ENCODE data around the gene TUBA3C. TPM values are rescaled to one million over a fixed set of nuclear protein-coding genes. Genes with fewer than 3 reads are reported as not detected.

Gene TUBA3C
- total and polyA plus RNA-seq, 2 experiments from 2014 or later: not detected

DNA sequence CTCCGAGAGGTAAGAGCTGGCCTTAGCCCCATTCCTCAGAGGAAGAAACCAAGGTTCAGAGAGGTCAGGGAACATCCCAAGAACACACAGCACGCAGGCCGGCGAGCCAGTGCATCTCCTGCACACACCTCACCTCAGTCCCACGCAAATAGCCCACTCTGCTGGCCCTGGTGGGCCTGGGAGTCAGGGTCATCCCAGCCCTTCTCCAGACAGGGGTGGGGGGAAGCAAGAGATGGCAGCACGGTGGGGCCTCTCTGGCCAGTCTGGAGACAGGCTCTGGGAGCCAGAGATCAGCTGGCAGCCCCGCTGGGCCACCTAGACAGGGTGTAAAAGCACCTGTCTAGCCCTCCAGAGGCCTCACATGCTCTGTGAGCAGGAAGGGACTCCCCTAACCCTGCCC lies 26.8 kb downstream of the TUBA3C start:
- Histone ChIP-seq H2AFZ (no peak overlapping the region), H3K4me1 (ENCODE audit: insufficient read depth) (no peaks in the 10 kb centered on the region), H3K36me3 (ENCODE audit: insufficient read depth) (no peaks in the 10 kb centered on the region), H3K27ac (ENCODE audit: low read depth) (no peak overlapping the region), H4K20me1 (replicated peaks; ENCODE audit: insufficient read depth) (no peaks in the 10 kb centered on the region), H3K9me2 (ENCODE audit: insufficient read depth) (no peaks in the 10 kb centered on the region), H3K79me2 (replicated peaks; ENCODE audit: insufficient read depth) (no peaks in the 10 kb centered on the region), H3K4me3 (no peak overlapping the region), H3K4me2 (no peak overlapping the region), H3K27me3 (ENCODE audit: insufficient read depth) (no peaks in the 10 kb centered on the region), H3F3A (replicated peaks; ENCODE audit: low read depth) (no peaks in the 10 kb centered on the region)
- DNase-seq (ENCODE audit: low spot score) (no peak), ATAC-seq (no peak)
- no peak overlapping the region for H3K27ac Mint-ChIP-seq
- H3K36me3 Mint-ChIP-seq (ENCODE audit: low read depth): peaks cover 48% of the 10 kb centered on the region
- peaks cover 97% of the 10 kb centered on the region for H3K9me3 Mint-ChIP-seq
- no peaks in the 10 kb centered on the region; the same call in 2 of the 3 replicates for H3K4me1 Mint-ChIP-seq
- H3K4me3 Mint-ChIP-seq: no peak overlapping the region
- H3K27me3 Mint-ChIP-seq (ENCODE audit: insufficient read depth, low read depth, poor library complexity): peaks cover 12% of the 10 kb centered on the region
- TF ChIP-seq, protein P1, sequence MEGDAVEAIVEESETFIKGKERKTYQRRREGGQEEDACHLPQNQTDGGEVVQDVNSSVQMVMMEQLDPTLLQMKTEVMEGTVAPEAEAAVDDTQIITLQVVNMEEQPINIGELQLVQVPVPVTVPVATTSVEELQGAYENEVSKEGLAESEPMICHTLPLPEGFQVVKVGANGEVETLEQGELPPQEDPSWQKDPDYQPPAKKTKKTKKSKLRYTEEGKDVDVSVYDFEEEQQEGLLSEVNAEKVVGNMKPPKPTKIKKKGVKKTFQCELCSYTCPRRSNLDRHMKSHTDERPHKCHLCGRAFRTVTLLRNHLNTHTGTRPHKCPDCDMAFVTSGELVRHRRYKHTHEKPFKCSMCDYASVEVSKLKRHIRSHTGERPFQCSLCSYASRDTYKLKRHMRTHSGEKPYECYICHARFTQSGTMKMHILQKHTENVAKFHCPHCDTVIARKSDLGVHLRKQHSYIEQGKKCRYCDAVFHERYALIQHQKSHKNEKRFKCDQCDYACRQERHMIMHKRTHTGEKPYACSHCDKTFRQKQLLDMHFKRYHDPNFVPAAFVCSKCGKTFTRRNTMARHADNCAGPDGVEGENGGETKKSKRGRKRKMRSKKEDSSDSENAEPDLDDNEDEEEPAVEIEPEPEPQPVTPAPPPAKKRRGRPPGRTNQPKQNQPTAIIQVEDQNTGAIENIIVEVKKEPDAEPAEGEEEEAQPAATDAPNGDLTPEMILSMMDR (conservative IDR thresholded peaks at IDR 0.05; ENCODE audit: low read depth in 2 of 2): no peak
- TF ChIP-seq NANOG (IDR thresholded peaks at IDR 0.05; ENCODE audit: borderline replicate concordance): no peak

DNA sequence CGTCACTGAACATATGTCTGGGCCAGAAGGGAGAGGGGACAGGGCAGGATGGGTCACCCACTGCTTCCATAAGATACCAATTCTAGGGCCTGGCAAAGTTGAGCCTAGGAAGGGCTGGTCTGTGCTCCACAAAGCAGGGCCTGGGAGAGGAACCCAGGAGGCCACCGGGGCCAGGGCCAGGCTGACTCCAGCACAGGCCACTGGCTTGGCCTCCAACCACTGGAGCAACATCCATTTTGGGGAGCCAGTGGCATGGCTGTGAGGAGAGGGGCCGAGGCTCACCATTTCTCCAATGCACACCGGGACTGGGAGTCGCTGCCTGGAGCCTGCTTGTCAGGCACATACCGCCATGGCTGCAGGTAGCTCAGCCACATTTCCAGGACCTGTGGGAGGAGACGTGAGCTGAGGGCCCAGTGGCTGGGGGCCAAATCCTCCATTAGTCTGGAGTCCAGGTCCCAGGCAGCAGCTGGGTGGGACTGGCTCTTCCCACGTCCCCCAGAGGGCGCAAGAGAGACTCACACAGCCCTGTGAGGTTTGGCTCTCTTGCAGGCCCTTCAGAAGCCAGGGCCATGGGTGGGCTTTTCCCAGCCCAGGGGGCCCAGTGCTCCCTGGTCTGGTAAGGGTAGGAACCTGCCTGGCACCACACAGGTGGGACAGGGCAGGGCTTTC lies 27.7 kb downstream of the TUBA3C start:
- H3K27me3 Mint-ChIP-seq (ENCODE audit: insufficient read depth, low read depth, poor library complexity): peaks cover 12% of the 10 kb centered on the region
- TF ChIP-seq, protein P1 (conservative IDR thresholded peaks at IDR 0.05; ENCODE audit: low read depth in 2 of 2): no peak
- TF ChIP-seq, protein P2, sequence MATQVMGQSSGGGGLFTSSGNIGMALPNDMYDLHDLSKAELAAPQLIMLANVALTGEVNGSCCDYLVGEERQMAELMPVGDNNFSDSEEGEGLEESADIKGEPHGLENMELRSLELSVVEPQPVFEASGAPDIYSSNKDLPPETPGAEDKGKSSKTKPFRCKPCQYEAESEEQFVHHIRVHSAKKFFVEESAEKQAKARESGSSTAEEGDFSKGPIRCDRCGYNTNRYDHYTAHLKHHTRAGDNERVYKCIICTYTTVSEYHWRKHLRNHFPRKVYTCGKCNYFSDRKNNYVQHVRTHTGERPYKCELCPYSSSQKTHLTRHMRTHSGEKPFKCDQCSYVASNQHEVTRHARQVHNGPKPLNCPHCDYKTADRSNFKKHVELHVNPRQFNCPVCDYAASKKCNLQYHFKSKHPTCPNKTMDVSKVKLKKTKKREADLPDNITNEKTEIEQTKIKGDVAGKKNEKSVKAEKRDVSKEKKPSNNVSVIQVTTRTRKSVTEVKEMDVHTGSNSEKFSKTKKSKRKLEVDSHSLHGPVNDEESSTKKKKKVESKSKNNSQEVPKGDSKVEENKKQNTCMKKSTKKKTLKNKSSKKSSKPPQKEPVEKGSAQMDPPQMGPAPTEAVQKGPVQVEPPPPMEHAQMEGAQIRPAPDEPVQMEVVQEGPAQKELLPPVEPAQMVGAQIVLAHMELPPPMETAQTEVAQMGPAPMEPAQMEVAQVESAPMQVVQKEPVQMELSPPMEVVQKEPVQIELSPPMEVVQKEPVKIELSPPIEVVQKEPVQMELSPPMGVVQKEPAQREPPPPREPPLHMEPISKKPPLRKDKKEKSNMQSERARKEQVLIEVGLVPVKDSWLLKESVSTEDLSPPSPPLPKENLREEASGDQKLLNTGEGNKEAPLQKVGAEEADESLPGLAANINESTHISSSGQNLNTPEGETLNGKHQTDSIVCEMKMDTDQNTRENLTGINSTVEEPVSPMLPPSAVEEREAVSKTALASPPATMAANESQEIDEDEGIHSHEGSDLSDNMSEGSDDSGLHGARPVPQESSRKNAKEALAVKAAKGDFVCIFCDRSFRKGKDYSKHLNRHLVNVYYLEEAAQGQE (IDR thresholded peaks at IDR 0.05; ENCODE audit: unreplicated experiment): no peak
- TF ChIP-seq STAT1 (IDR thresholded peaks at IDR 0.05; ENCODE audit: unreplicated experiment) (no peak), CREB1 (CRISPR knock-in tag; IDR thresholded peaks at IDR 0.05; ENCODE audit: low read depth) (no peak), JUNB (IDR thresholded peaks at IDR 0.05; ENCODE audit: unreplicated experiment) (no peak), ZNF331 (CRISPR knock-in tag; IDR thresholded peaks at IDR 0.05; ENCODE audit: low read depth) (no peak), EZH2 (IDR thresholded peaks at IDR 0.05; ENCODE audit: low read depth, unreplicated experiment) (no peak), ZNF114 (CRISPR knock-in tag; IDR thresholded peaks at IDR 0.05) (no peak)
- TF ChIP-seq, protein P3, sequence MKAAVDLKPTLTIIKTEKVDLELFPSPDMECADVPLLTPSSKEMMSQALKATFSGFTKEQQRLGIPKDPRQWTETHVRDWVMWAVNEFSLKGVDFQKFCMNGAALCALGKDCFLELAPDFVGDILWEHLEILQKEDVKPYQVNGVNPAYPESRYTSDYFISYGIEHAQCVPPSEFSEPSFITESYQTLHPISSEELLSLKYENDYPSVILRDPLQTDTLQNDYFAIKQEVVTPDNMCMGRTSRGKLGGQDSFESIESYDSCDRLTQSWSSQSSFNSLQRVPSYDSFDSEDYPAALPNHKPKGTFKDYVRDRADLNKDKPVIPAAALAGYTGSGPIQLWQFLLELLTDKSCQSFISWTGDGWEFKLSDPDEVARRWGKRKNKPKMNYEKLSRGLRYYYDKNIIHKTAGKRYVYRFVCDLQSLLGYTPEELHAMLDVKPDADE (IDR thresholded peaks at IDR 0.05): no peak

More for the DNA sequence above, 27.7 kb downstream of the TUBA3C start:
- H3K27ac ChIP-seq (ENCODE audit: low read depth): no peak overlapping the region
- no peak overlapping the region for H3K4me3 ChIP-seq
- no peaks in the 10 kb centered on the region for H3K79me2 ChIP-seq (replicated peaks; ENCODE audit: insufficient read depth)
- Mint-ChIP-seq H3K36me3 (ENCODE audit: low read depth) (peaks cover 46% of the 10 kb centered on the region), H3K4me1 (no peaks in the 10 kb centered on the region; the same call in 2 of the 3 replicates), H3K4me3 (no peak overlapping the region), H3K9me3 (peaks cover 97% of the 10 kb centered on the region), H3K27ac (no peak overlapping the region)
- DNase-seq (ENCODE audit: low spot score): no peak
- no peaks in the 10 kb centered on the region for H3K36me3 ChIP-seq (ENCODE audit: insufficient read depth)
- H3K9me2 ChIP-seq (ENCODE audit: insufficient read depth): no peaks in the 10 kb centered on the region
- H3F3A ChIP-seq (replicated peaks; ENCODE audit: low read depth): no peaks in the 10 kb centered on the region
- no peaks in the 10 kb centered on the region for H3K27me3 ChIP-seq (ENCODE audit: insufficient read depth)
- H3K4me1 ChIP-seq (ENCODE audit: insufficient read depth): no peaks in the 10 kb centered on the region
- no peak overlapping the region for H3K4me2 ChIP-seq
- ATAC-seq: no peak
- H4K20me1 ChIP-seq (replicated peaks; ENCODE audit: insufficient read depth): no peaks in the 10 kb centered on the region
- no peak overlapping the region for H2AFZ ChIP-seq
